WTC11 (cell line): Measurements from ENCODE around the gene PDK4. TPM values are rescaled to one million over a fixed set of nuclear protein-coding genes. Genes with fewer than 3 reads are reported as not detected.
"Not testable (repeated sequence)": the region's sequence is repeated elsewhere in the genome, so short reads cannot be mapped to it uniquely, and the experiment has no call there.

Experiments used
- ATAC-seq: fragments of 200-7000 bp; cut with Tn5 transposase; 2 replicates; pipeline ENCODE4 v1.10.0; 2021; ENCODE audit warnings: mild to moderate bottlenecking, moderate library complexity
- CTCF ChIA-PET: fragments of 300-600 bp; sonication (Branson Sonifier 250); formaldehyde crosslinking; loops from one replicate; lab custom pipeline; 2021; ENCODE audit warnings: antibody characterized with exemption; lab: Charles Lee
- POLR2A ChIA-PET: fragments of 350-600 bp; sonication (Branson Sonifier 250); formaldehyde crosslinking; loops from one replicate; lab custom pipeline; 2021; ENCODE audit warnings: antibody characterized with exemption; lab: Charles Lee
- DNase-seq: peaks from one replicate; pipeline ENCODE4 v3.0.0; 2021; ENCODE audit warnings: low spot score
- H3K27ac Mint-ChIP-seq: 2 replicates; pipeline ENCODE4 v1.8.0; 2021; ENCODE audit warnings: mixed read lengths
- H3K27me3 Mint-ChIP-seq: 2 replicates; pipeline ENCODE4 v1.8.0; 2021; ENCODE audit warnings: low read depth, mild to moderate bottlenecking, moderate library complexity, mixed read lengths
- H3K36me3 Mint-ChIP-seq: 2 replicates; pipeline ENCODE4 v1.8.0; 2021; ENCODE audit warnings: mixed read lengths
- H3K4me1 Mint-ChIP-seq: 2 replicates; pipeline ENCODE4 v1.8.0; 2022; ENCODE audit warnings: mixed read lengths
- H3K4me3 Mint-ChIP-seq: 2 replicates; pipeline ENCODE4 v1.8.0; 2021; ENCODE audit warnings: mild to moderate bottlenecking, moderate library complexity, mixed read lengths
- H3K9me3 Mint-ChIP-seq: 2 replicates; pipeline ENCODE4 v1.8.0; 2021; ENCODE audit warnings: mixed read lengths
- GRHL2 ChIP-seq: fragments of 250-450 bp; sonication (Bioruptor Pico); IDR thresholded peaks from 2 replicates; pipeline ENCODE4 v1.8.0; 2022; ENCODE audit warnings: mild to moderate bottlenecking, moderate library complexity; ENCODE audit not compliant: insufficient replicate concordance, severe bottlenecking
- JAZF1 ChIP-seq: fragments of 250-450 bp; sonication (Bioruptor Pico); IDR thresholded peaks from 2 replicates; pipeline ENCODE4 v1.9.0; 2021; ENCODE audit warnings: moderate library complexity, mild to moderate bottlenecking, inconsistent platforms
- MYBL2 ChIP-seq: sonication (generic); formaldehyde crosslinking; IDR thresholded peaks from 2 replicates; pipeline ENCODE4 v1.8.1; 2023; ENCODE audit warnings: mild to moderate bottlenecking, moderate library complexity, missing genetic modification reagents
- NFYB ChIP-seq: sonication (generic); formaldehyde crosslinking; conservative IDR thresholded peaks from 2 replicates; pipeline ENCODE4 v1.8.0; 2022; ENCODE audit warnings: low read depth, missing genetic modification reagents
- NR2C2 ChIP-seq: sonication (generic); formaldehyde crosslinking; IDR thresholded peaks from 2 replicates; pipeline ENCODE4 v1.8.0; 2022; ENCODE audit warnings: mild to moderate bottlenecking, missing genetic modification reagents
- PRRX2 ChIP-seq: fragments of 250-450 bp; sonication (Bioruptor Pico); IDR thresholded peaks from 2 replicates; pipeline ENCODE4 v1.8.0; 2021; ENCODE audit warnings: mild to moderate bottlenecking
- RELA ChIP-seq: sonication (generic); formaldehyde crosslinking; IDR thresholded peaks from 2 replicates; pipeline ENCODE4 v1.8.1; 2022; ENCODE audit warnings: missing genetic modification reagents, mild to moderate bottlenecking, borderline replicate concordance
- SP1 ChIP-seq: sonication (generic); formaldehyde crosslinking; conservative IDR thresholded peaks from 2 replicates; pipeline ENCODE4 v1.8.1; 2022; ENCODE audit warnings: missing genetic modification reagents
- ZNF219 ChIP-seq: sonication (generic); formaldehyde crosslinking; IDR thresholded peaks from 2 replicates; pipeline ENCODE4 v1.8.0; 2023; ENCODE audit warnings: missing genetic modification reagents, mild to moderate bottlenecking, borderline replicate concordance
- ZNF671 ChIP-seq: fragments of 250-450 bp; sonication (Bioruptor Pico); IDR thresholded peaks from 2 replicates; pipeline ENCODE4 v1.8.0; 2021; ENCODE audit warnings: mild to moderate bottlenecking
- total RNA-seq: library from RNA; stranded (reverse); gene quantifications from 3 replicates; pipeline ENCODE4 v1.2.3, GENCODE V29; 2021
- TF ChIP-seq, protein P1 (sequence below): sonication (generic); formaldehyde crosslinking; IDR thresholded peaks from 2 replicates; pipeline ENCODE4 v1.8.1; 2023; ENCODE audit warnings: mild to moderate bottlenecking, moderate library complexity, missing genetic modification reagents
- TF ChIP-seq, protein P2 (sequence below): sonication (generic); formaldehyde crosslinking; IDR thresholded peaks from 2 replicates; pipeline ENCODE4 v1.8.1; 2022; ENCODE audit warnings: mild to moderate bottlenecking, missing genetic modification reagents, moderate library complexity, borderline replicate concordance
- TF ChIP-seq, protein P3 (sequence below): sonication (generic); formaldehyde crosslinking; IDR thresholded peaks from 2 replicates; pipeline ENCODE4 v1.8.0; 2022; ENCODE audit warnings: missing genetic modification reagents
- TF ChIP-seq, protein P4 (sequence below): fragments of 250-450 bp; sonication (Bioruptor Pico); IDR thresholded peaks from 2 replicates; pipeline ENCODE4 v2.1.2; 2022; ENCODE audit warnings: mild to moderate bottlenecking, moderate library complexity
- TF ChIP-seq, protein P5 (sequence below): sonication (generic); formaldehyde crosslinking; IDR thresholded peaks from 2 replicates; pipeline ENCODE4 v1.8.1; 2022; ENCODE audit warnings: mild to moderate bottlenecking, moderate library complexity, missing genetic modification reagents

The PDK4 gene
- total RNA-seq, 1 experiment from 2014 or later: 0.31 TPM

DNA sequence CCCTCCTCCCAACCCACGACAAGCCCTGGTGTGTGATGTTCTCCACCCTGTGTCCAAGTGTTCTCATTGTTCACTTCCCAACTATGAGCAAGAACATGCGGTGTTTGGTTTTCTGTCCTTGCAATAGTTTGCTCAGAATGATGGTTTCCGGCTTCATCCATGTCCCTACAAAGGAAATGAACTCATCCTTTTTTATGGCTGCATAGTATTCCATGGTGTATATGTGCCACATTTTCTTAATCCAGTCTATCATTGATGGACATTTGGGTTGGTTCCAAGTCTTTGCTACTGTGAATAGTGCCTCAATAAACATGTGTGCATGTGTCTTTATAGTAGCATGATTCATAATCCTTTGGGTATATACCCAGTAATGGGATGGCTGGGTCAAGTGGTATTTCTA lies 8.5 kb upstream of the PDK4 start:
- DNase-seq, H3K9me3 Mint-ChIP-seq, CTCF ChIA-PET, H3K4me3 Mint-ChIP-seq, H3K36me3 Mint-ChIP-seq, ATAC-seq, H3K27ac Mint-ChIP-seq, POLR2A ChIA-PET: not testable (repeated sequence)
- Mint-ChIP-seq H3K4me1 (peaks cover 12% of the 10 kb centered on the region), H3K27me3 (peaks cover 47% of the 10 kb centered on the region)

DNA sequence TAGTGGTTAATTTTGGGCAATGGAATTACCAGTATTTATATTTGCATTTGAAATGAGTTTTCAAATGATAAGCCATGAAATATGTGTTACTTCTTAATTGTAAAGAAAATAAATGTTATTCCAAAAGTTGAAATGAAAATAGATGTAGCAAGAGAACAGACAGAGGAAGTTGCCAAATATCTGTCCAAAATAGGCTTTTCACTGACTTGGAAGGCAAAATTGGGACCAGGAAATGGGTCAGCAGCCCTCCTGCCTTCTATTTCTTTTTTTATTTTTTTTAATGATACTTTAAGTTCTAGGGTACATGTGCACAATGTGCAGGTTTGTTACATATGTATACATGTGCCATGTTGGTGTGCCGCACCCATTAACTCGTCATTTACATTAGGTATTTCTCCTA lies 8.1 kb upstream of the PDK4 start:
- H3K27me3 Mint-ChIP-seq: peaks cover 43% of the 10 kb centered on the region
- CTCF ChIA-PET, DNase-seq, ATAC-seq, H3K4me3 Mint-ChIP-seq, H3K27ac Mint-ChIP-seq, H3K4me1 Mint-ChIP-seq, H3K36me3 Mint-ChIP-seq, H3K9me3 Mint-ChIP-seq, POLR2A ChIA-PET: not testable (repeated sequence)

DNA sequence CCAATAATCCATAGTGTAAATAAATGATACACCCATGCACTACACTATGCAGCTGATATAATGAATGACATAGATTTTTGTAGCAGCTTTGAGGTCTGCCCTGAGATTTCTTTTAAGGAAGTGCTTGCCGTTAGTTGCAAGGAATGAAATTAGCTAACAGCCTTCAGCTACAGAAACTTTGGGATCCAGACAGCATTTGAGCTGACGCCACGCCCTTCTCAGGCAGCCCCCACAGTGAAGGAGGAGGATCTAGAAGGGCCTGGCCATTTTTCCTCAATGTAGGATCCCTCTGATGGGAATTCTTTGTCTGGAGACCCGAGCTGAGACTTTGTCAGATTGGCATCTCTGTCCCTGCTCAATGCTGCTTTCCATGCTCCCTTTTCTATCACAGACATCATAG lies 6.1 kb upstream of the PDK4 start:
- Mint-ChIP-seq H3K27ac (no peak overlapping the region), H3K27me3 (peaks cover 36% of the 10 kb centered on the region), H3K4me3 (no peak overlapping the region), H3K36me3 (no peaks in the 10 kb centered on the region; the same call in 1 of the 2 replicates), H3K4me1 (no peaks in the 10 kb centered on the region), H3K9me3 (peaks cover 8% of the 10 kb centered on the region)
- no peak for ATAC-seq
- CTCF ChIA-PET: interaction anchor here (0.7 kb wide), 1 partner anchor 85 kb away, joined by 3 read pairs; no protein-coding TSS in a partner anchor
- TF ChIP-seq SP1 (CRISPR knock-in tag) (no peak), RELA (CRISPR knock-in tag) (no peak), JAZF1 (CRISPR knock-in tag) (no peak), ZNF219 (no peak), MYBL2 (CRISPR knock-in tag) (no peak), NR2C2 (CRISPR knock-in tag) (no peak), GRHL2 (CRISPR knock-in tag) (no peak), PRRX2 (CRISPR knock-in tag) (no peak), NFYB (CRISPR knock-in tag) (no peak), ZNF671 (CRISPR knock-in tag) (no peak)
- TF ChIP-seq, protein P1, sequence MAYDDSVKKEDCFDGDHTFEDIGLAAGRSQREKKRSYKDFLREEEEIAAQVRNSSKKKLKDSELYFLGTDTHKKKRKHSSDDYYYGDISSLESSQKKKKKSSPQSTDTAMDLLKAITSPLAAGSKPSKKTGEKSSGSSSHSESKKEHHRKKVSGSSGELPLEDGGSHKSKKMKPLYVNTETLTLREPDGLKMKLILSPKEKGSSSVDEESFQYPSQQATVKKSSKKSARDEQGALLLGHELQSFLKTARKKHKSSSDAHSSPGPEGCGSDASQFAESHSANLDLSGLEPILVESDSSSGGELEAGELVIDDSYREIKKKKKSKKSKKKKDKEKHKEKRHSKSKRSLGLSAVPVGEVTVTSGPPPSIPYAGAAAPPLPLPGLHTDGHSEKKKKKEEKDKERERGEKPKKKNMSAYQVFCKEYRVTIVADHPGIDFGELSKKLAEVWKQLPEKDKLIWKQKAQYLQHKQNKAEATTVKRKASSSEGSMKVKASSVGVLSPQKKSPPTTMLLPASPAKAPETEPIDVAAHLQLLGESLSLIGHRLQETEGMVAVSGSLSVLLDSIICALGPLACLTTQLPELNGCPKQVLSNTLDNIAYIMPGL: no peak
- TF ChIP-seq, protein P2, sequence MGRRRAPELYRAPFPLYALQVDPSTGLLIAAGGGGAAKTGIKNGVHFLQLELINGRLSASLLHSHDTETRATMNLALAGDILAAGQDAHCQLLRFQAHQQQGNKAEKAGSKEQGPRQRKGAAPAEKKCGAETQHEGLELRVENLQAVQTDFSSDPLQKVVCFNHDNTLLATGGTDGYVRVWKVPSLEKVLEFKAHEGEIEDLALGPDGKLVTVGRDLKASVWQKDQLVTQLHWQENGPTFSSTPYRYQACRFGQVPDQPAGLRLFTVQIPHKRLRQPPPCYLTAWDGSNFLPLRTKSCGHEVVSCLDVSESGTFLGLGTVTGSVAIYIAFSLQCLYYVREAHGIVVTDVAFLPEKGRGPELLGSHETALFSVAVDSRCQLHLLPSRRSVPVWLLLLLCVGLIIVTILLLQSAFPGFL (CRISPR knock-in tag): no peak
- TF ChIP-seq, protein P3, sequence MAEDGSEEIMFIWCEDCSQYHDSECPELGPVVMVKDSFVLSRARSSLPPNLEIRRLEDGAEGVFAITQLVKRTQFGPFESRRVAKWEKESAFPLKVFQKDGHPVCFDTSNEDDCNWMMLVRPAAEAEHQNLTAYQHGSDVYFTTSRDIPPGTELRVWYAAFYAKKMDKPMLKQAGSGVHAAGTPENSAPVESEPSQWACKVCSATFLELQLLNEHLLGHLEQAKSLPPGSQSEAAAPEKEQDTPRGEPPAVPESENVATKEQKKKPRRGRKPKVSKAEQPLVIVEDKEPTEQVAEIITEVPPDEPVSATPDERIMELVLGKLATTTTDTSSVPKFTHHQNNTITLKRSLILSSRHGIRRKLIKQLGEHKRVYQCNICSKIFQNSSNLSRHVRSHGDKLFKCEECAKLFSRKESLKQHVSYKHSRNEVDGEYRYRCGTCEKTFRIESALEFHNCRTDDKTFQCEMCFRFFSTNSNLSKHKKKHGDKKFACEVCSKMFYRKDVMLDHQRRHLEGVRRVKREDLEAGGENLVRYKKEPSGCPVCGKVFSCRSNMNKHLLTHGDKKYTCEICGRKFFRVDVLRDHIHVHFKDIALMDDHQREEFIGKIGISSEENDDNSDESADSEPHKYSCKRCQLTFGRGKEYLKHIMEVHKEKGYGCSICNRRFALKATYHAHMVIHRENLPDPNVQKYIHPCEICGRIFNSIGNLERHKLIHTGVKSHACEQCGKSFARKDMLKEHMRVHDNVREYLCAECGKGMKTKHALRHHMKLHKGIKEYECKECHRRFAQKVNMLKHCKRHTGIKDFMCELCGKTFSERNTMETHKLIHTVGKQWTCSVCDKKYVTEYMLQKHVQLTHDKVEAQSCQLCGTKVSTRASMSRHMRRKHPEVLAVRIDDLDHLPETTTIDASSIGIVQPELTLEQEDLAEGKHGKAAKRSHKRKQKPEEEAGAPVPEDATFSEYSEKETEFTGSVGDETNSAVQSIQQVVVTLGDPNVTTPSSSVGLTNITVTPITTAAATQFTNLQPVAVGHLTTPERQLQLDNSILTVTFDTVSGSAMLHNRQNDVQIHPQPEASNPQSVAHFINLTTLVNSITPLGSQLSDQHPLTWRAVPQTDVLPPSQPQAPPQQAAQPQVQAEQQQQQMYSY (CRISPR knock-in tag): no peak
- TF ChIP-seq, protein P4, sequence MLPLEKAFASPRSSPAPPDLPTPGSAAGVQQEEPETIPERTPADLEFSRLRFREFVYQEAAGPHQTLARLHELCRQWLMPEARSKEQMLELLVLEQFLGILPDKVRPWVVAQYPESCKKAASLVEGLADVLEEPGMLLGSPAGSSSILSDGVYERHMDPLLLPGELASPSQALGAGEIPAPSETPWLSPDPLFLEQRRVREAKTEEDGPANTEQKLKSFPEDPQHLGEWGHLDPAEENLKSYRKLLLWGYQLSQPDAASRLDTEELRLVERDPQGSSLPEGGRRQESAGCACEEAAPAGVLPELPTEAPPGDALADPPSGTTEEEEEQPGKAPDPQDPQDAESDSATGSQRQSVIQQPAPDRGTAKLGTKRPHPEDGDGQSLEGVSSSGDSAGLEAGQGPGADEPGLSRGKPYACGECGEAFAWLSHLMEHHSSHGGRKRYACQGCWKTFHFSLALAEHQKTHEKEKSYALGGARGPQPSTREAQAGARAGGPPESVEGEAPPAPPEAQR: no peak
- TF ChIP-seq, protein P5, sequence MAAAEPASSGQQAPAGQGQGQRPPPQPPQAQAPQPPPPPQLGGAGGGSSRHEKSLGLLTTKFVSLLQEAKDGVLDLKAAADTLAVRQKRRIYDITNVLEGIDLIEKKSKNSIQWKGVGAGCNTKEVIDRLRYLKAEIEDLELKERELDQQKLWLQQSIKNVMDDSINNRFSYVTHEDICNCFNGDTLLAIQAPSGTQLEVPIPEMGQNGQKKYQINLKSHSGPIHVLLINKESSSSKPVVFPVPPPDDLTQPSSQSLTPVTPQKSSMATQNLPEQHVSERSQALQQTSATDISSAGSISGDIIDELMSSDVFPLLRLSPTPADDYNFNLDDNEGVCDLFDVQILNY: no peak
- POLR2A ChIA-PET: no interaction called here
- no peak for DNase-seq
